ENCODE measurements around the gene HBM. TPM values are rescaled to one million over a fixed set of nuclear protein-coding genes. Genes with fewer than 3 reads are reported as not detected.
"Not testable (repeated sequence)": the region's sequence is repeated elsewhere in the genome, so short reads cannot be mapped to it uniquely, and the experiment has no call there.

HBM gene
- total RNA-seq, 2 experiments from 2014 or later = not detected

GRCh38 chr16:191831-192230 lies 26.1 kb downstream of the HBM start:
- DNase-seq = no peak
- ChIA-PET POLR2A (no interaction called here), CTCF (interaction anchor here (1.1 to 1.6 kb wide), 2 partner anchors 10 to 73 kb away, joined by 3 to 5 read pairs; no protein-coding TSS in a partner anchor)
- Mint-ChIP-seq H3K27ac (no peak overlapping the region), H3K4me1 (peaks cover 4% of the 10 kb centered on the region), H3K9me3 (ENCODE audit: low read depth) (no peaks in the 10 kb centered on the region), H3K4me3 (no peak overlapping the region), H3K27me3 (no peaks in the 10 kb centered on the region), H3K36me3 (ENCODE audit: low read depth) (peaks cover 41% of the 10 kb centered on the region)
- intact Hi-C loops (cut with DNase I, micrococcal nuclease) = no loop called here
- no peak for ATAC-seq

GRCh38 chr16:192686-193085 lies 26.9 kb downstream of the HBM start:
- H3K27ac Mint-ChIP-seq = no peak overlapping the region
- H3K9me3 Mint-ChIP-seq (ENCODE audit: low read depth) = no peaks in the 10 kb centered on the region
- H3K36me3 Mint-ChIP-seq (ENCODE audit: low read depth) = peaks cover 46% of the 10 kb centered on the region
- H3K27me3 Mint-ChIP-seq = no peaks in the 10 kb centered on the region
- H3K4me1 Mint-ChIP-seq = peaks cover 4% of the 10 kb centered on the region
- CTCF ChIA-PET = interaction anchor here (0.7 to 1.6 kb wide), 2 partner anchors 39 to 74 kb away, joined by 4 to 5 read pairs; no protein-coding TSS in a partner anchor
- H3K4me3 Mint-ChIP-seq = no peak overlapping the region
- ATAC-seq (no peak), DNase-seq (no peak)
- intact Hi-C loops (cut with DNase I, micrococcal nuclease) = no loop called here
- POLR2A ChIA-PET = no interaction called here

DNA sequence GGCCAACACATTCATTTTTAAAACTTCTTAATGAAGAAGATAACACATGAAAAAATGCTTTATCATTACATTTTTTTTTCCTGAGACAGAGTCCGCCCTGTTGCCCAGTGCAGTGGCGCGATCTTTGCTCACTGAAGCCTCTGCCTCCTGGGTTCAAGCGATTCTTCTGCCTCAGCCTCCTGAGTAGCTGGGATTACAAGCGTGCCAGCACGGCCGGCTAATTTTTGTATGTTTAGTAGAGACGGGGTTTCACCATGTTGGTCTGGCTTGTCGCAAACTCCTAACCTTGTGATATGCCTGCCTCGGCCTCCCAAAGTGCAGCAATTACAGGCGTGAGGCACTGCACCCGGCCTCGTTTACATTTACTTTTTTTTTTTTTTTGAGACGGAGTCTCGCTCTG lies 27.7 kb downstream of the HBM start:
- Mint-ChIP-seq H3K9me3 (ENCODE audit: low read depth) (no peaks in the 10 kb centered on the region), H3K36me3 (ENCODE audit: low read depth) (peaks cover 52% of the 10 kb centered on the region), H3K4me3 (no peak overlapping the region), H3K27ac (no peak overlapping the region), H3K4me1 (peaks cover 4% of the 10 kb centered on the region), H3K27me3 (no peaks in the 10 kb centered on the region)
- ChIA-PET CTCF (interaction anchor here (1.0 kb wide), 1 partner anchor 11 kb away, joined by 3 read pairs; no protein-coding TSS in a partner anchor), POLR2A (no interaction called here)
- ATAC-seq (no peak), DNase-seq (no peak)
- intact Hi-C loops (cut with DNase I, micrococcal nuclease) = no loop called here

DNA sequence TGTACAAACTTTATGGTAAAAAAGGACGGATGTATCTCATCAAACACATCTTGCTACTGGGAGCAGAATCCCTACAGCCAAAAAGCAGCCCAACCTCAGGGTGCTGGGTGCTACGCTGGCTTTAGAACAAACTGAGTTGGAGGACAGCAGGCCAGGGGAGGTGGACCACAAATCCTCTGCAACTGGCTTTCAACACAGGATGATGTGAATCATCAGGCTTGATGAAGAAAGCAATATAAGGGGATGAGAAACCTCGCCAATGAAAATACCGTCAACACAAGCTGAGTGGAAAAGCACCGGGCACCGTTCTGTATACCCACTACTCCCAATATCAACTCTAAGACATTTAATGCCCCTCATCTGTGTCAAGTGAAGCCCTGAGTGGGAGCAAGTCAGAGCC lies 28.7 kb downstream of the HBM start:
- Mint-ChIP-seq H3K36me3 (ENCODE audit: low read depth) (peaks cover 51% of the 10 kb centered on the region), H3K4me3 (no peak overlapping the region), H3K9me3 (ENCODE audit: low read depth) (no peaks in the 10 kb centered on the region), H3K27ac (no peak overlapping the region), H3K4me1 (no peaks in the 10 kb centered on the region), H3K27me3 (no peaks in the 10 kb centered on the region)
- CTCF ChIA-PET = interaction anchor here (1.0 kb wide), 1 partner anchor 12 kb away, joined by 3 read pairs; no protein-coding TSS in a partner anchor
- no peak for DNase-seq
- intact Hi-C loops (cut with DNase I, micrococcal nuclease) = no loop called here
- ATAC-seq = no peak
- POLR2A ChIA-PET = no interaction called here

DNA sequence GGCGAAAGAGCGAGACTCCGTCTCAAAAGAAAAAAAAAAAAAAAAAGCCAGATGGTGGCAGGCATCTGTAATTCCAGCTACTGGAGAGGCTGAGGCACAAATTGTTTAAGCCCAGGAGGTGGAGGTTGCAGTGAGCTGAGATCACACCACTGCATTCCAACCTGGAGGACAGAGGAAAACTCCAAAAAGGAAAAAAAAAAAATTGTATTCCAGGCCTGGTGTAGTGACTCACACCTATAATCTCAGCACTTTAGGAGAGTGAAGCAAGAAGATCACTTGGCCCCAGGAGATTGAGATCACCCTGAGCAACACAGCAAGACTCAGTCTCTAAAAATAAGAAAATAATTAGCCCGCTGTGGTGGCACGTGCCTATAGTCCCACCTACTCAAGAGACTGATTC lies 34.6 kb downstream of the HBM start:
- Mint-ChIP-seq H3K4me3 (no peak overlapping the region), H3K27me3 (no peaks in the 10 kb centered on the region), H3K4me1 (no peaks in the 10 kb centered on the region), H3K9me3 (ENCODE audit: low read depth) (no peaks in the 10 kb centered on the region), H3K27ac (no peak overlapping the region), H3K36me3 (ENCODE audit: low read depth) (peaks cover 39% of the 10 kb centered on the region)
- DNase-seq (no peak), ATAC-seq (no peak)
- ChIA-PET CTCF (no interaction called here), POLR2A (no interaction called here)
- intact Hi-C loops (cut with DNase I, micrococcal nuclease) = no loop called here

GRCh38 chr16:203246-203645 lies 37.5 kb downstream of the HBM start:
- H3K9me3 Mint-ChIP-seq (ENCODE audit: low read depth) = no peaks in the 10 kb centered on the region
- CTCF ChIA-PET = no interaction called here
- peaks cover 42% of the 10 kb centered on the region for H3K36me3 Mint-ChIP-seq (ENCODE audit: low read depth)

DNA sequence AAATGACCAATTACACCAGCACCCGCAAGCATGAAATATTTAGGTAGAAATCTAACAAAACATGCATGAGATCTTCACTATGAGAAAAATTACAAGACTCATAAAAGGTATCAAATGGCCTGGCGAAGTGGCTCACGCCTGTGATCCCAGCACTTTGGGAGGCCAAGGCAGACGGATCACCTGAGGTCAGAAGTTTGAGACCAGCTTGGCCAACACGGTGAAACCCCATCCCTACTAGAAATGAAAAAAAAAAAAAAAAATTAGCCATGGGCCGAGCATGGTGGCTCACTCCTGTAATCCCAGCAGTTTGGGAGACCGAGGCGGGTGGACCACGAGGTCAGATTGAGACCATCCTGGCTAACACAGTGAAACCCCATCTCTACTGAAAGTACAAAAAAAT lies 38.3 kb downstream of the HBM start:
- H3K36me3 Mint-ChIP-seq (ENCODE audit: low read depth) = peaks cover 40% of the 10 kb centered on the region
- H3K4me3 Mint-ChIP-seq; H3K9me3 Mint-ChIP-seq (ENCODE audit: low read depth); H3K4me1 Mint-ChIP-seq; CTCF ChIA-PET; H3K27ac Mint-ChIP-seq; H3K27me3 Mint-ChIP-seq; ATAC-seq; intact Hi-C loops (cut with DNase I, micrococcal nuclease); DNase-seq; POLR2A ChIA-PET: not testable (repeated sequence)

More at GRCh38 chr16:203246-203645, 37.5 kb downstream of the HBM start:
- no peaks in the 10 kb centered on the region for H3K27me3 Mint-ChIP-seq
- no peak overlapping the region for H3K4me3 Mint-ChIP-seq
- no peaks in the 10 kb centered on the region for H3K4me1 Mint-ChIP-seq
- POLR2A ChIA-PET = no interaction called here
- no peak overlapping the region for H3K27ac Mint-ChIP-seq
- ATAC-seq (no peak), DNase-seq (no peak)
- intact Hi-C loops (cut with DNase I, micrococcal nuclease) = no loop called here

- H3K9me3 Mint-ChIP-seq (ENCODE audit: low read depth); H3K27ac Mint-ChIP-seq; H3K27me3 Mint-ChIP-seq; DNase-seq; intact Hi-C loops (cut with DNase I, micrococcal nuclease); ATAC-seq; H3K4me3 Mint-ChIP-seq; POLR2A ChIA-PET; H3K4me1 Mint-ChIP-seq: not testable (repeated sequence)
- H3K36me3 Mint-ChIP-seq (ENCODE audit: low read depth) = peaks cover 36% of the 10 kb centered on the region
- CTCF ChIA-PET = interaction anchor here (0.9 to 1.7 kb wide), 3 partner anchors 10 to 21 kb away, joined by 3 to 4 read pairs (median 4); no protein-coding TSS in a partner anchor
Measured at GRCh38 chr16:209359-209758, 43.6 kb downstream of the HBM start.

DNA sequence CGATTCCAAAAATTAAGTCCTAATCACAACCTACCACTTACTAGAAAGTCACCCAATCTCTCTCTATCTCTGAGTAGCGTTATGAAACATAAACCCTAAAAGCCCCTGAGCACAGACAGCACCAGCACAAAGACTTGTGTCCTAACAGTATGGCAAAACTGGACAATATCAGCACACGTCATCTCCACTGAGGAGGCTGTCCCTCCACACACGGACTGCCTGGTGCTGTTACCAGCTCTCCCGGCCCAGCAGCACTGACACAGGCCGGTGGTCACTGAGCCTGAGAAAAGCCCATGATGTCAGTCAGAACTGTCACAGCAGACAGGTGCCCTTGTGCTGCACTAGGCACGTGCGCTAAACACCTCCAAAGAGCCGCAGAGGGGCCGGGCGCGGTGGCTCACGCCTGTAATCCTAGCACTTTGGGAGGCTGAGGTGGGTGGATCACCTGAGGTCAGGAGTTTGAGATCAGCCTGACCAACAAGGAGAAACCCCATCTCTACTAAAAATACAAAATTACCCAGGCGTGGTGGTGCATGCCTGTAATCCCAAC lies 45.9 kb downstream of the HBM start:
- peaks cover 30% of the 10 kb centered on the region for H3K36me3 Mint-ChIP-seq (ENCODE audit: low read depth)
- H3K4me3 Mint-ChIP-seq; H3K27me3 Mint-ChIP-seq; DNase-seq; ATAC-seq; H3K4me1 Mint-ChIP-seq; intact Hi-C loops (cut with DNase I, micrococcal nuclease); H3K9me3 Mint-ChIP-seq (ENCODE audit: low read depth); POLR2A ChIA-PET; H3K27ac Mint-ChIP-seq: not testable (repeated sequence)
- CTCF ChIA-PET = interaction anchor here (1.1 to 1.3 kb wide), 3 partner anchors 16 to 115 kb away, joined by 3 to 5 read pairs (median 5); no protein-coding TSS in a partner anchor

GRCh38 chr16:212999-213398 lies 47.2 kb downstream of the HBM start:
- Mint-ChIP-seq H3K27ac (no peak overlapping the region), H3K36me3 (ENCODE audit: low read depth) (peaks cover 28% of the 10 kb centered on the region), H3K4me3 (no peak overlapping the region), H3K9me3 (ENCODE audit: low read depth) (no peaks in the 10 kb centered on the region), H3K27me3 (no peaks in the 10 kb centered on the region), H3K4me1 (no peaks in the 10 kb centered on the region)
- intact Hi-C loops (cut with DNase I, micrococcal nuclease) = no loop called here
- ATAC-seq (no peak), DNase-seq (no peak)
- ChIA-PET POLR2A (no interaction called here), CTCF (interaction anchor here (0.6 to 1.2 kb wide), 5 partner anchors 12 to 179 kb away, joined by 3 to 5 read pairs (median 3); no protein-coding TSS in a partner anchor)
